LoVo (cell line): Measurements from ENCODE around the gene ZFP36.

Experiments
- DNase-seq: peaks from one replicate; pipeline ENCODE4 v3.0.0-alpha.2; 2016; ENCODE audit warnings: low spot score

Gene ZFP36

DNA sequence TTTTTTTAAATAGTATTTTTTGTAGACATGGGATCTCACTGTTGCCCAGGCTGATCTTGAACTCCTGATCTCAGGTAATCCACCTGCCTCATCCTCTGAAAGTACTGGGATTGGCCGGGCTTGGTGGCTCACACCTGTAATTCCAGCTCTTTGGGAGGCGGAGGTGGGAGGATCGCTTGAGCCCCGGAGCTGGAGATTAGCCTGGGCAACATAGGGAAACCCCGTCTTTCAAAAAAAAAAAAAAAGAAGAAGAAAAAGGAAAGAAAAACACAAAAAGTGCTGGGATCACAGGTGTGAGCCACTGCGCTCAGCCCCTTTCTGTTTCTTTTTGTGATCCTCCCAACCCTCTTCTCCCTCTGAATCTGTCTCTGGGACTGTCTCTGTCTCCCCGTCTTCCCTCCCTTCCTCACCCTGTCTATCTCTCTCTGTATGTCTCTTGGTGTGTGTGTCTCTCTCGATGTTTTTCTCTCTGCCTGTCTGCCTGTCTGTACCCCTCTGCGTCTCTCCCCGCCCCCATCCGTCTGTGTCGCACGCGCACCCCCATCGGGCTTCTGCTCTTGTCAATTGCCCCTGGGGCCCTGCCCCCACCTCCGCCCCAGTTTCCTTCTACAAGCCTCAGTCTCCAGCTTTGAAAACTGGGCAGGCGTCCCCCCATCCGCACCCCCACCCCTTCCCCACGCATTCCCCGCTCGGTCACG lies 540 bp upstream of the ZFP36 start:
- DNase-seq = no peak

DNA sequence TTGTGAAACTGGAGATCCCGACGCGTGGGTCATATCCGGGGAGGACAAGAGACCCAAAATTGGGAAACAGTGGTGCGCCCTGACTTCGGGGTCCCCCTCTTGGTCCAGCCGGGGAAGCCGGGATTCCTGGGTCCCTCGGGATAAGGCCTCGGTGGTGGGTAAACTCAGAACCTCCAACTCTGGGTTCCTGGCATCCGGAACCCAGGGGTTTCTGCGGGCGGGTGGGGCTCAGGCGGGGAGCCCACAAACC lies 688 bp downstream of the ZFP36 start:
- DNase-seq = no peak

DNA sequence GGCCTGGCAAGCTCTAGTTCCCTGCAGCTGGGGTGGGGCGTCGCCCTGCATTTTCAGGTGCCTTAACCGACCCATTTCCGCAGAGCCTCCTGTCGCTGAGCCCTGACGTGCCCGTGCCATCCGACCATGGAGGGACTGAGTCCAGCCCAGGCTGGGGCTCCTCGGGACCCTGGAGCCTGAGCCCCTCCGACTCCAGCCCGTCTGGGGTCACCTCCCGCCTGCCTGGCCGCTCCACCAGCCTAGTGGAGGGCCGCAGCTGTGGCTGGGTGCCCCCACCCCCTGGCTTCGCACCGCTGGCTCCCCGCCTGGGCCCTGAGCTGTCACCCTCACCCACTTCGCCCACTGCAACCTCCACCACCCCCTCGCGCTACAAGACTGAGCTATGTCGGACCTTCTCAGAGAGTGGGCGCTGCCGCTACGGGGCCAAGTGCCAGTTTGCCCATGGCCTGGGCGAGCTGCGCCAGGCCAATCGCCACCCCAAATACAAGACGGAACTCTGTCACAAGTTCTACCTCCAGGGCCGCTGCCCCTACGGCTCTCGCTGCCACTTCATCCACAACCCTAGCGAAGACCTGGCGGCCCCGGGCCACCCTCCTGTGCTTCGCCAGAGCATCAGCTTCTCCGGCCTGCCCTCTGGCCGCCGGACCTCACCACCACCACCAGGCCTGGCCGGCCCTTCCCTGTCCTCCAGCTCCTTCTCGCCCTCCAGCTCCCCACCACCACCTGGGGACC lies 1.2 kb downstream of the ZFP36 start:
- peak; percentile 72 for DNase-seq

DNA sequence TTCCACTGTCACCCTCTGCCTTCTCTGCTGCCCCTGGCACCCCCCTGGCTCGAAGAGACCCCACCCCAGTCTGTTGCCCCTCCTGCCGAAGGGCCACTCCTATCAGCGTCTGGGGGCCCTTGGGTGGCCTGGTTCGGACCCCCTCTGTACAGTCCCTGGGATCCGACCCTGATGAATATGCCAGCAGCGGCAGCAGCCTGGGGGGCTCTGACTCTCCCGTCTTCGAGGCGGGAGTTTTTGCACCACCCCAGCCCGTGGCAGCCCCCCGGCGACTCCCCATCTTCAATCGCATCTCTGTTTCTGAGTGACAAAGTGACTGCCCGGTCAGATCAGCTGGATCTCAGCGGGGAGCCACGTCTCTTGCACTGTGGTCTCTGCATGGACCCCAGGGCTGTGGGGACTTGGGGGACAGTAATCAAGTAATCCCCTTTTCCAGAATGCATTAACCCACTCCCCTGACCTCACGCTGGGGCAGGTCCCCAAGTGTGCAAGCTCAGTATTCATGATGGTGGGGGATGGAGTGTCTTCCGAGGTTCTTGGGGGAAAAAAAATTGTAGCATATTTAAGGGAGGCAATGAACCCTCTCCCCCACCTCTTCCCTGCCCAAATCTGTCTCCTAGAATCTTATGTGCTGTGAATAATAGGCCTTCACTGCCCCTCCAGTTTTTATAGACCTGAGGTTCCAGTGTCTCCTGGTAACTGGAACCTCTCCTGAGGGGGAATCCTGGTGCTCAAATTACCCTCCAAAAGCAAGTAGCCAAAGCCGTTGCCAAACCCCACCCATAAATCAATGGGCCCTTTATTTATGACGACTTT lies 2.0 kb downstream of the ZFP36 start:
- peak; percentile 50 for DNase-seq

DNA sequence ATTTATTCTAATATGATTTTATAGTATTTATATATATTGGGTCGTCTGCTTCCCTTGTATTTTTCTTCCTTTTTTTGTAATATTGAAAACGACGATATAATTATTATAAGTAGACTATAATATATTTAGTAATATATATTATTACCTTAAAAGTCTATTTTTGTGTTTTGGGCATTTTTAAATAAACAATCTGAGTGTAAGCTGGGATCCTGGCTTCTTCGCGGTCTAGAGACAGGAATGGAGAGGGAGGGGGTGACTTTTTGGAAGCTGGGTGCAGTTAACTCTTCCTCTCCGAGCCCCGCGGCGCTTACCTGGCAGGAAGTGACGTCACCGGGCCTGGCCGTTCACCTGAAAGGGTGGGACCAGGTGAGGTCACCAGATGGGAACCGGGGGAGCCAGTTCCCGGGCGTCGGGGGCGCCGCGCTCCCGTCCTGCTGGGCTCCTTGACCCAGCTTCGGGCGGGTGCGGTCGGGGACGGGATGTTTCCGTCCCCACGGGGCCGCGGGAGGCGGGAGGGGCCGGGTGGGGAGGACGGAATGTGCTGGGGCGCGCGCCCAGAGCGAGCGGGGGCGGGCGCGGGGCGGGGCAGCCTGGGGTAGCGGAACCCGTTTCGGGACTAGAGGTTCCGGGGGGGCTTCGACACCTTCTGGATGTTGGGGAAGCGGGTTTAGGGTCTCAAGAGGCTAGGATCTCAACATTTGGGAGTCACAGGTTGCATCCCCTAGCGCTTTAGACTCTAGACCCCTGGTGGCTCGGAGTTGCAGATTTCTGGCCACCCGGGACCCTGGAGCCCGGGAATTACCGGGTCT lies 2.8 kb downstream of the ZFP36 start:
- DNase-seq = peak; percentile 92

DNA sequence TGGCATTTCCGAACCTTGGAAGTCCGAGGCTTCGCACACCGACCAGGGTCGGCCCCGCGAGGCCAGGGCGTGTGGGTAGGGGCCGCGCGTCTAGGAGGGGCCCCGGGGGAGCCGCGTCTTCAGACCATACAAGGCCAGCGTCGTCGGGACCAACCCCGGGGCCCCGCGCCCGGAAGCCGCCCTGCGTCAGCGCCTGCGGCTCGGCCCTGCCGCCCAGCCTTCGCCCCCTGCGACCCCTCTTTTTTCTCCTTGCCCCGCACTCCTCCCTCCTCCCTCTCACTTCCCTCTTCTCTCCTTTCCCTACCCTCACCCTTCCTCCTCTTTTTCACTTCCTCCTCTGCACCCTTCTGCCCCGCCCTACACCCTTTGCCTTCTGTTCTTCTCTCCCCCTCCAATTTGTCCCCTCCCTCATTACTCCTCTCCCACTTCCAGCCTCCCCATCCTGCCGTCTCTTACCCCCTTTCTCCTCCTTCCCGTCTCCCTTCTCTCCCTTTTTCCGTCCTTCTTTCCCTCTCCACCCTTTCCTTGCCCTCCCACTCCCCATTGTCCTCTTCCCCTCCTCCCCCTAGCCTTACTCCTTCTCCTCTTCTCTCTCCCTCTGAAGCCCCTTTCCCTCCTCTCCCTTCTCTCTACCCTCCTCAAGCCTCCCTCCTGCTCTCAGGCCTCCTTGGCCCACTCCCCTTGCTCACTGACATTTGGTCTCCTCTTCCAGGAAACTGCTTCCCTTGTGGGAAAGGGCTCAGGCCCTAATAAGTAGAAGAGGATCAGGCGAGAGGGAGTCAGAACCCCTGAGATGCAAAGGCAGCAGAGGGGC lies 3.6 kb downstream of the ZFP36 start:
- DNase-seq = peak; percentile 41

DNA sequence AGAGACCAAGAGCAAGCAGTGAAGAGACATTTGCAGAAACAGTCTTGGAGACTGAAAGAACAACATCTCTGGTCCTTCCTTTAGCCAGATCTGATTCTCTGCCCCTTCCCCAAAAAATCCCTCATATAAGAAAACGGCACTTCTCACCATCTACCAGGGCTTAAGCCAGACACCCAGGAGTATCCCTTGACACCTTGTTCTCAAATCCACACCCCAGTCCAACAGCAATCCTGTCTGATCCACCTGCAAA lies 4.1 kb downstream of the ZFP36 start:
- DNase-seq = no peak

DNA sequence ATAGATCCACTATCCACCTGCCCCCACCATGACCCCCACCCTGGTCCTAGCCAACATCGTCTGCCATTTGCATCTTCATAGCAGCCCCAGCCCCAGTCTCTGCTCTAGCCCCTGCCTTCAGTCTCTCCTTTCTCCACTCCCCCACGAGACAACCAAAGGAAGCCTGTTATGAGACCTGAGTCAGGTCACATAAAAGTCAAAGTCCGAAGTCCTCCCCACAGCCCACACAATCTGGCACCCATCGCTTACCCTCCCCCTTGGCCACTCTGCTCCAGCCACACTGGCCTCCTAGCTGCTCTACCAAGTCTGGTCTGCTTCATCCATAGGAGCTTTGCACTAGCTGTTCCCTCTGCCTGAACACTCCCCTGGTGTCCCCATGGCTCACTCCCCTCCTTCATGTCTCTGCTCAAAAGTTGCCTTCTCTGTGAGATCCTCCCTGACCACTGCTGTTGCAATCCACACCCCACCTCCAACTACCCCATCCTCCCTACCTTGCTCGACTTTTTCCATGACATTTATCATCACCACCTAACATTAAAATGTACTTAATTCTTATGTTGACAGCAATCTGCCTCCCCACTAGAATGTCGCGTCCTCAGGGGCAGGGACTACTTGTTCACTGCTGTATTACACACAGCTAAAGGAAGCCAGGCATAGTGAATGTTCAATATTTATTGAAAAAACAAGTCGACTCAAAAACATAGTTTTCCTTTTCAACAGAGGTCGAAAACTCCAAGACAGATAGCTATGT lies 4.6 kb downstream of the ZFP36 start:
- DNase-seq = peak; percentile 70

DNA sequence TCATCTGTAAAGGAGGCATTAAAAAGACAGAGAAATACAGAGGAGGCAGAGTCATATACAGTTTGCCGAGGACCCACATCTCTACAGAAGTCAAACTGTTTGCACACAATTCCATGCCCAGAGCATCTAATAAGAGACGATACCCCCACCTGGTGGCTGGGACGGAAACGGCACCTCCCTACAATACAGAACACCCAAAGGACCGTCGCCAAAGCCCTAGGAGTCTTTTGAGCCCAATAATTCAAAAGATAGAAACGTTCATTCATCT lies 5.1 kb downstream of the ZFP36 start:
- DNase-seq = peak; percentile 88

DNA sequence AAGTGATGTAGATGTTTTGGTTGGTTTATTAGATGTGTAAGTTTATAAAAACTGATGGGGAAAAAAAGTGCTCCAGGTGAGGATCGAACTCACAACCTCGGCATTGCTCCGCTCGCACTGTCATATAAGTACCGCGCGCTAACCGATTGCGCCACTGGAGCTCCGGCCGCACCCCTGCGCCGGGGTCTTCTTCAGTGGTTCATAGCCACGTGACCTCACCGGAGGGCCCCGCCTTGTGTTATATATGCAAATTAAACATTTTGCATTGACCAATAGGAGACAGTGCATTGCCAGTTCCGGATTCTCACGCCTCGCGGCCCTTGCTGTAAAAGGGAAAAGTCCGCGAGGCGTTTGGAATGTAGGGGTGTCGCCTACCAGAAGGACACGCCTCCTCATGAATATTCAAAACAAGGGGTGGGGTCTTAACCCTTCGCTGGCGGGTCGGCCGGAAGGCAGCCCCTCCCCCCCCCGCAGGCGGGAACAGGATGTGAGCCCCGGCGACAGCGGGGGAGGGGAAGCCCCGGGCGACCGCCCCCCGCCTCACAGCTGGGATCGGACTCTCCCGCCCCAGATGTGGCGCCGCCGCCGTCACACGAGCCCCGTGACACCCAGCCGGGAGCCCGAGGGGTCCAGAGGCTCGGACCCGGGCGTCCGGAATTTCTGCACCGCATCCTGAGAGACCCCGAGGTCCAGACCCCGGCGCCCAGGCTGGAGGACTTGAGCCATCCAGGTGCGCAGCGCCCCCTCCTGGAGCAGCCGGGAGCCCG lies 5.6 kb downstream of the ZFP36 start, which contains the start of gene PLEKHG2:
PLEKHG2 (plus strand) TSS at position 570 of the 767 bp plus-strand sequence. CDS start 1,418 bp downstream, outside the sequence.
- peak; percentile 99 for DNase-seq

DNA sequence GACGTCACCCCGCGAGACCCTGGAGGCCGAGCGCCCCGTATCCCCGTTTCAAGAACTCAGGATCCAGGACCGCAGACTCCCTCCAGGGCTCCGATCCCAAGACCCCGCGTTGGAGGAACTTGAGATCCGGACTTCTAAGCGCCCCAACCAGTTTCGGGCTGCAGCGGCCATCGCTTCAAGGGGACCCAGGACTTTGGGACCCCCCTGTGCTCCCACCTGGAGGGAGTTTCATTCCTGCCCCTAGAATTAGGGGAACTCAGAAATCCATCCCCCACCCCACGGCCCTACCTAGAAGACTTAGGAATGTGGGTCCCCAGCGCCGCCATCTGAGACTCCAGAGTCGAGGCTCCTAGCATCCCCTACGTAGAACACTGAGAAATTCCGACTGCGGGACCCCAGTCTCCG lies 6.2 kb downstream of the ZFP36 start:
- no peak for DNase-seq

DNA sequence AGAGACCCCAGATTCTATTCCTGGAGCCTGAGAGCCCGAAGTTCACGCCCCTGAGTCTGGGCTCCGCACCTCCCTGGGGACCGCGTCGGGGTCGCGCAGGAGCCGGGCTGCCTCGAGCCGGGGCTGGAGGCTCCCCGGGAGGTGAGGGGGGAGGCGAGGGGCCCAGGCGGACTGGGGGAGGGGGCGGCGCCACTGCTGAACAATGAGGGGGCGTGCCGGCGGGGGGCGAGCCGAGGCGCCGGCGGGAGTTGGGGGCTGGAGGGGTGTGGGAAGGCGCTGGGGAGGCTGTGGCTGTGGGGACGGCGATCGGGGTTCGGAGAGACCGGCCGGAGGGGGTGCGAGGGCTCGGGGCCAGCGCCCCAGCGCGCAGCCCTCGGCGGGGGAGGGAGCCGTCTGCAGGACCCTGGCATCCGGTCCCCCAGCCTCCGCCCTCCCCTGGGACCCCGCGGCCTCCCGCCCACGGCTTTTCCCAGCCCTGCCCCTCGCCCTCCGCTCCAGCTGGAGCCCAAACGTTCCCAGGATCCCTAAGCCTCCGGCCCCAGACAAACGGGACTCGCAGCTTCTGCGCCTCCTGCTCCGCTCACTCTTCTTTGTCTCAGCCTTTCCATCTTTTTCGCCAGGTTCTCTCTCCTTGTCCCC lies 6.7 kb downstream of the ZFP36 start:
- DNase-seq = no peak

DNA sequence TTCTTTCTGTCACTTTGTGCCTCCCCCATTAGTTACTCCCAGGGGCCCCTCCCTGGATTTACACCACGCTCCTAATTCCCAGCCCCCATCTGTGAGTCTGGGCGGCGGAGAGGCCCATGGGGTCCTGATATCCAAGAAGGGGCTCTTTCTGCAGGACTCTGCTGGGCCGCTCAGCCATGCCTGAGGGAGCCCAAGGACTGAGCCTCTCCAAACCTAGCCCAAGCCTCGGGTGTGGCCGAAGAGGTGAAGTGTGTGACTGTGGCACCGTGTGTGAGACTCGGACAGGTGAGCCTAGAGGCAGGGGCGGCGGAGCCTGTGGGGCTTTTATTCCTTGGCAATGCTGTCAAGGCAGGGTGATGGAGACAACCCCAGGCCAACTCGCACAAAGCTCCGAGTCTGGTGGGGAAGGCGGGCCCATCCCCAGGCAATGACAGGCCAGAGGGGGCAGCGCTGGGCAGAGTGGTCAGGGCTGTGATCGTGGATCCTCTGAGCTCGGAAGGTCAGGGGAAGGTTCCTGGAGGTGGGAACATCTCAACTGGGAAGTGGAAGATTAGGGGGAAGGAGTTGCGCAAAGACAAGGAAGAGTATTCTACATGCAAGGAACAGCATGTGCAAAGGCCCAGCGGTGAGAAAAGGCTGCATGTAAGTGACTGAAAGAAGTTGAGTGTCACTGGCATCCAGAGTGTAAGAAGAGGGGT lies 7.4 kb downstream of the ZFP36 start:
- no peak for DNase-seq

DNA sequence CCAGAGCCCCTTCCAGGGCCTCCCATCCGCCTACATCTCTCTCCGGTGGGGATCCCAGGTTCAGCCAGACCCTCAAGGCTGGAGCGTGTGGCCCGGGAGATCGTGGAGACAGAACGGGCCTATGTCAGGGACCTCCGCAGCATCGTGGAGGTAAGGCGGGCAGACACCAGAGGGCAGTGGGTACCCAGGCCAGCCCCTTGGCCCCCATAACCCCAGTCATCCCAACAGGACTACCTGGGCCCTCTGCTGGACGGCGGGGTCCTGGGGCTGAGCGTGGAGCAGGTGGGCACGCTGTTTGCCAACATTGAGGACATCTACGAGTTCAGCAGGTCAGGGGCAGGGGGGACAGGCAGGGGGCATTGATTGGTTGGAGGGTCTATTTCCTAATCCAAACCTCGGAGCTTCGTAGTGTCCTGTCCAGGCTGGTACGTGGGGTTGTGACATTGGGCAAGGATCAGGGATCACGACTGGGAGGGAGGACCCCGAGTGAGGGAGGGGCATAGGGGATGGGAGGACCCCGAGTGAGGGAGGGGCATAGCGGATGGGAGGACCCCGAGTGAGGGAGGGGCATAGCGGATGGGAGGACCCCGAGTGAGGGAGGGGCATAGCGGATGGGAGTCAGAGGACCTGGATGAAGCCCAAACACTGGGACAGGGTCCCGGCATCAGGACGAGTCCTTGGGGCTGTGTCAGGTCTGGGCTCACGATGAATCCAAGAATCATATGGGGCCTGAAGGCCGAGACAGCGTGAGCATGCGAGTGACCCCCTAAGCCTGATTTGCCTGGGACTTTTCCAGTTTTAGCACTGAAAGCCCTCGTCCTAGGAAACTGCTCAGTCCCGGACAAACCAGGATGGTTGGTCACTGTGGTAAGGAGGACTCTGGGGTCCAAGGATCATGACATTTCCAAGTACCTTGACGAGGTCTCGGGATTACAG lies 8.7 kb downstream of the ZFP36 start:
- DNase-seq = no peak

DNA sequence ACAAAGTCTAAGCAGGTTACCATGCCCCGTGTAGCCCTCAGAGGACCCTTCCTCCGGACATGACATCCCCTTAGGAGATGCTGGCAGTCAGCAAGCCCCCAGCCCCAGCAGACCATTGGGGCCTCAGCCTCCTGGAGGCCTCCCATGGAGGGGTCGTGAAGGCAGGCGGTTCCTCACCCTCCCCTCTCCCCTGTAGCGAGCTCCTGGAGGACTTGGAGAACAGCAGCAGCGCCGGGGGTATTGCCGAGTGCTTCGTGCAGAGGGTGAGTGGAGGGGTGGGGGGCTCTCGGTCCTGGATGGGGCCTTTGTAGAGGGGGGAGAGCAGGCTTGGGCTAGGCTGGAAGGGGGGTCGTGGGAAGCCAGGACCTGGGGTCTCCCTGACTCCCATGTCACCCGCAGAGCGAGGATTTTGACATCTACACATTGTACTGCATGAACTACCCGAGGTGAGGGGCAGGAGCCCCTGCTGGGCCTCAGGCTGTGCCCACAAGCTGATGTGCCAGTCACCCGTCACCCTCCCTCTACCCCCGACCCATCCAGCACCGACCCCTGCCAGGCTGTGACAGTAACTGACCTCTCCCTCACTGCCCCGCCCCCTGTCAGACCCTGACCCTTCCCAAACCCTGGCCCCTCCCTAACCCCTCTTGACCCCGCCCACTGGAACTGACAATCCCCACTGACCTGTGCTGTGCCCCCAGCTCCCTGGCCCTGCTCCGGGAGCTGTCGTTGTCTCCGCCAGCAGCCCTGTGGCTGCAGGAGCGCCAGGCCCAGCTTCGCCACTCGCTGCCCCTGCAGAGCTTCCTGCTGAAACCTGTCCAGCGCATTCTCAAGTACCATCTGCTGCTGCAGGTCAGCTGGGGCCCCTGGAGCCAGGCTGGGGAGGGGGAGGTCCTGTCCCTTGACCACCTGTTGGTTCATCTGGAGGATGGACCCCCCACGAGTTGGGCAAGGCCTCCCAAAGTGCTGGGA lies 9.8 kb downstream of the ZFP36 start:
- no peak for DNase-seq

DNA sequence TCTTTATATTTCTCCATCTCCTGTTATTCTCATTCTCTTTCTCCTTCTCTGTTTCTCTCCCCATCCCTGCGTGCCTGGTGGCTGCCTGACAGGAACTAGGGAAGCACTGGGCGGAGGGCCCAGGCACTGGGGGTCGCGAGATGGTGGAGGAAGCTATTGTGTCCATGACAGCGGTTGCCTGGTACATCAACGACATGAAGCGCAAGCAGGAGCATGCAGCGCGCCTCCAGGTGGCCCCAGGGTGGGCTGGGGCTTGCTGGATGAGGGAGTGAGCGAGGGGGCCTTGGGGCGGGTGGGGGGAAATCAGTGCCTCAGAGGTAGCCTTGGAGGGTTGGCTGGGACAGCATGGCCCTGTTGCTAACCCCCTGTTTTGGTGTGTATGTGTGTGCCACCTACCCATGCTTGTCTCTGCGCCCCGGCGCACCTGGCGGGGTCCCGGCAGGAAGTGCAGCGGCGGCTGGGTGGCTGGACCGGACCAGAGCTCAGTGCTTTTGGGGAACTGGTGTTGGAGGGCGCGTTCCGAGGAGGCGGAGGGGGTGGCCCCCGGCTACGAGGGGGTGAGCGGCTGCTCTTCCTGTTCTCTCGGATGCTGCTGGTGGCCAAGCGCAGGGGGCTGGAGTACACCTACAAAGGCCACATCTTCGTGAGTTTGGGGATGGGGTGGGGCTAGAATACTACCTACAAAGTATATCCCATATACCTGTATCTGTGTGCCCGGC lies 11.0 kb downstream of the ZFP36 start:
- DNase-seq = no peak
